HG03439 (cell line): ENCODE data around the gene ATG4B.

ENCODE experiments used
- ATAC-seq: cut with Tn5 transposase; IDR thresholded peaks from one replicate; pipeline ENCODE4 v1.9.1; 2021; ENCODE audit warnings: mild to moderate bottlenecking, moderate library complexity; ENCODE audit not compliant: unreplicated experiment

The ATG4B gene

GRCh38 chr2:241637795-241638660 lies 535 bp downstream of the ATG4B start:
- ATAC-seq, result peak; percentile 15

GRCh38 chr2:241638940-241639339 lies 1.4 kb downstream of the ATG4B start:
- no peak for ATAC-seq

- ATAC-seq, result no peak
Measured at GRCh38 chr2:241639385-241639784, 1.9 kb downstream of the ATG4B start.

GRCh38 chr2:241640165-241640795 lies 2.8 kb downstream of the ATG4B start:
- ATAC-seq, result no peak

GRCh38 chr2:241641631-241642030 lies 4.1 kb downstream of the ATG4B start:
- no peak for ATAC-seq

GRCh38 chr2:241645056-241645914 lies 7.8 kb downstream of the ATG4B start:
- ATAC-seq, result no peak

- no peak for ATAC-seq
Measured at GRCh38 chr2:241645915-241646645, 8.6 kb downstream of the ATG4B start.

- no peak for ATAC-seq
Measured at GRCh38 chr2:241648453-241648852, 11.0 kb downstream of the ATG4B start.

GRCh38 chr2:241649404-241649803 lies 11.9 kb downstream of the ATG4B start:
- no peak for ATAC-seq

GRCh38 chr2:241649927-241650326 lies 12.4 kb downstream of the ATG4B start:
- no peak for ATAC-seq

- no peak for ATAC-seq
Measured at GRCh38 chr2:241652142-241652541, 14.6 kb downstream of the ATG4B start.

GRCh38 chr2:241652722-241653121 lies 15.2 kb downstream of the ATG4B start:
- ATAC-seq, result no peak

- ATAC-seq, result no peak
Measured at GRCh38 chr2:241653210-241653750, 15.8 kb downstream of the ATG4B start.

GRCh38 chr2:241654551-241654950 lies 17.1 kb downstream of the ATG4B start:
- ATAC-seq, result no peak

GRCh38 chr2:241655516-241656189 lies 18.2 kb downstream of the ATG4B start:
- no peak for ATAC-seq

- no peak for ATAC-seq
Measured at GRCh38 chr2:241656190-241656741, 18.8 kb downstream of the ATG4B start.

GRCh38 chr2:241657786-241658254 lies 20.3 kb downstream of the ATG4B start:
- no peak for ATAC-seq

- no peak for ATAC-seq
Measured at GRCh38 chr2:241658296-241658695, 20.8 kb downstream of the ATG4B start.

GRCh38 chr2:241659150-241659739 lies 21.8 kb downstream of the ATG4B start:
- ATAC-seq, result no peak
